DND-41 (cell line): ENCODE results near the gene LYZL2.
A peak's percentile ranks its signal among the peaks of the same experiment; 100 is the strongest.

Source experiments
- ATAC-seq: fragments of 200-7000 bp; cut with Tn5 transposase; 3 replicates; pipeline ENCODE4 v1.9.1; 2021; ENCODE audit warnings: low read depth; ENCODE audit not compliant: insufficient read depth
- DNase-seq: peaks from one replicate; pipeline ENCODE4 v3.0.0-alpha.2; 2020
- H2AFZ ChIP-seq: 2 replicates; pipeline ENCODE4 v1.6.0; 2012; ENCODE audit warnings: low read depth, low read length
- H3K27ac ChIP-seq: 2 replicates; pipeline ENCODE4 v1.5.1; 2012; ENCODE audit warnings: low read length, inconsistent platforms
- H3K27me3 ChIP-seq: fragments of 200-600 bp; sonication (generic); 2 replicates; pipeline ENCODE4 v1.6.0; 2012; ENCODE audit warnings: low read length, mild to moderate bottlenecking, inconsistent platforms; ENCODE audit not compliant: insufficient read depth, poor library complexity
- H3K36me3 ChIP-seq: 2 replicates; pipeline ENCODE4 v1.5.1; 2012; ENCODE audit warnings: low read length, inconsistent platforms; ENCODE audit not compliant: insufficient read depth
- H3K4me1 ChIP-seq: 2 replicates; pipeline ENCODE4 v1.5.1; 2012; ENCODE audit warnings: mild to moderate bottlenecking, low read length; ENCODE audit not compliant: insufficient read depth
- H3K4me2 ChIP-seq: 2 replicates; pipeline ENCODE4 v1.6.0; 2012; ENCODE audit warnings: mild to moderate bottlenecking, moderate library complexity, low read length, inconsistent platforms; ENCODE audit not compliant: insufficient read depth
- H3K4me3 ChIP-seq, 2 experiments: fragments of 200-600 bp in 1 of 2; shearing (Covaris generic) in 1 of 2; 2 replicates each; pipeline ENCODE4 v1.5.1; 2012 to 2016; ENCODE audit warnings: inconsistent platforms in 2 of 2, low read length in 2 of 2, mild to moderate bottlenecking in 2 of 2, low read depth in 1 of 2, moderate library complexity in 1 of 2
- H3K79me2 ChIP-seq: 2 replicates; pipeline ENCODE4 v1.6.0; 2012; ENCODE audit warnings: low read length, inconsistent platforms; ENCODE audit not compliant: insufficient read depth
- H3K9ac ChIP-seq: 2 replicates; pipeline ENCODE4 v1.6.0; 2012; ENCODE audit warnings: low read depth, mild to moderate bottlenecking, inconsistent platforms, low read length, moderate library complexity
- H3K9me3 ChIP-seq: 2 replicates; pipeline ENCODE4 v1.5.1; 2012; ENCODE audit warnings: low read length, moderate library complexity, mild to moderate bottlenecking, inconsistent platforms; ENCODE audit not compliant: insufficient read depth, severe bottlenecking
- H4K20me1 ChIP-seq: 2 replicates; pipeline ENCODE4 v1.6.0; 2012; ENCODE audit warnings: low read length; ENCODE audit not compliant: insufficient read depth
- CTCF ChIP-seq: IDR thresholded peaks from 2 replicates; pipeline ENCODE4 v1.5.1; 2012; ENCODE audit warnings: borderline replicate concordance, low read length, moderate library complexity, mild to moderate bottlenecking; ENCODE audit not compliant: poor library complexity, severe bottlenecking; ENCODE audit errors: extremely low read depth
- EZH2 ChIP-seq: IDR thresholded peaks from 3 replicates; pipeline ENCODE4 v1.6.1; 2012; ENCODE audit warnings: borderline replicate concordance, low read depth, mild to moderate bottlenecking, moderate library complexity, low read length, inconsistent platforms; ENCODE audit not compliant: severe bottlenecking

Gene LYZL2

DNA sequence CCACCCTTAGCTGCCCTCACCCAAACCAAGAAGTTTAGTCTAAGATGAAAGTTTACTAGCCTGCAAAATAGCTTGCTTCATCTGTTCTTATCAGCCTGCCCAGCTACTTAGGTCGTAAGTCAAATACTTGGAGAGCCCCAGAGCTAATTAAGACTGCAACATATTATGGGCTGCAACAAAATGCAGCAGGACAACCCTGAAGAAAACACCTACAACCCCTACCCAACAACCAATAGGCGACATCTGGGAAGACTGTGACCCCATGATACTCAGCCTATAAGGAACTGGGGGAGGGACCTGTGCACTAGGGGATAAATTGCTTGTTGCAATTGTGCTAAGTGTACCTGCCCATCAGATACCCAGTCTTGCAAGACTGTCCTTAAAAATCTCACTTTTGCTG, 64.1 kb downstream of the LYZL2 start:
- Histone ChIP-seq H3K36me3 (no peaks in the 10 kb centered on the region), H3K9me3 (no peaks in the 10 kb centered on the region), H3K9ac (no peak overlapping the region), H3K79me2 (no peaks in the 10 kb centered on the region), H4K20me1 (no peaks in the 10 kb centered on the region), H2AFZ (no peak overlapping the region), H3K4me1 (no peaks in the 10 kb centered on the region), H3K27ac (no peak overlapping the region), H3K27me3 (no peaks in the 10 kb centered on the region), H3K4me3 (no peak overlapping the region), H3K4me2 (no peak overlapping the region)
- no peak for DNase-seq
- ATAC-seq, result no peak
- TF ChIP-seq CTCF, result no peak
- TF ChIP-seq EZH2, result no peak

DNA sequence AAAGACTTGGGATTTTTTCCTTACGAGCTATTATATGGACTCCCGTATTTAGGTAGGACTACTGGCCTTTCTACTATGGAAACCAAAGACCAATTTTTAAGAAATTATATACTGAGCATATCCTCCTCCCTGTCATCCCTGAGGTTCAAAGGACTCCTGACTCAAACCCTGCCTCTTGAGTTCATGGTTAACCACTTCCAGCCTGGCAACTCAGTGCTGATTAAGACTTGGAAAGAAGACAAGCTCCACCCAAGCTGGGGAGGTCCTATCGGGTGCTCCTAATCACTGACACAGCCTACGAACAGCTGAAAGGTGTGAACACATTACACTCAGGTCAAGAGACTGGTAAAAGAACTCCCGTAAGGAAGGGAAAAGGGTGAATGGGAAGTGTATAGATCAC, 66.8 kb downstream of the LYZL2 start:
- H3K36me3 ChIP-seq, result no peaks in the 10 kb centered on the region
- H3K27me3 ChIP-seq, result no peaks in the 10 kb centered on the region
- H3K9ac ChIP-seq, result no peak overlapping the region
- no peaks in the 10 kb centered on the region for H4K20me1 ChIP-seq
- DNase-seq, result peak; percentile 44
- no peak overlapping the region for H3K4me3 ChIP-seq
- no peaks in the 10 kb centered on the region for H3K79me2 ChIP-seq
- H3K9me3 ChIP-seq, result no peaks in the 10 kb centered on the region
- H2AFZ ChIP-seq, result no peak overlapping the region
- no peaks in the 10 kb centered on the region for H3K4me1 ChIP-seq
- TF ChIP-seq CTCF, result no peak
- TF ChIP-seq EZH2, result no peak
- ATAC-seq, result peak; percentile 83
- H3K27ac ChIP-seq, result no peak overlapping the region
- H3K4me2 ChIP-seq, result no peak overlapping the region
